Measurements from ENCODE around the gene ARID5B.
"Not testable (repeated sequence)": the region's sequence is repeated elsewhere in the genome, so short reads cannot be mapped to it uniquely, and the experiment has no call there.

The ARID5B gene

DNA sequence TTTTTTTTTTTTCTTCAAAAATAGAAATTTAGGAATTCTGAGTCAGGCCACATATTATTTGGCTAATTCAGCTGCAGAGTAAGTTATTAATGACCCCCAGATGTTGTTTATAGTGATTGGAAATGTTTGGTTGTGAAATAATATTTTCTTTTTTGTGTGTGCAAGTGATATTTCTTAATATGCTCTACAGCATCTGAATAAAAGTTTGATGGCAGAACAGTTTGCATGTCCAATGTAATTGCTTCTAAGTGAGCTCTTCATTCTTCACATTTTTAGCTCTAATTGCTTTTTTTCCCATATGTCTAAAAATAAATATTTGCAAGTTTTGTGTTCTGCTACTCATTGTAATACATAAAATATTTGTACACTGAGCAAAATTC is 116.0 kb downstream of the ARID5B start:
- DNase-seq: no peak

DNA sequence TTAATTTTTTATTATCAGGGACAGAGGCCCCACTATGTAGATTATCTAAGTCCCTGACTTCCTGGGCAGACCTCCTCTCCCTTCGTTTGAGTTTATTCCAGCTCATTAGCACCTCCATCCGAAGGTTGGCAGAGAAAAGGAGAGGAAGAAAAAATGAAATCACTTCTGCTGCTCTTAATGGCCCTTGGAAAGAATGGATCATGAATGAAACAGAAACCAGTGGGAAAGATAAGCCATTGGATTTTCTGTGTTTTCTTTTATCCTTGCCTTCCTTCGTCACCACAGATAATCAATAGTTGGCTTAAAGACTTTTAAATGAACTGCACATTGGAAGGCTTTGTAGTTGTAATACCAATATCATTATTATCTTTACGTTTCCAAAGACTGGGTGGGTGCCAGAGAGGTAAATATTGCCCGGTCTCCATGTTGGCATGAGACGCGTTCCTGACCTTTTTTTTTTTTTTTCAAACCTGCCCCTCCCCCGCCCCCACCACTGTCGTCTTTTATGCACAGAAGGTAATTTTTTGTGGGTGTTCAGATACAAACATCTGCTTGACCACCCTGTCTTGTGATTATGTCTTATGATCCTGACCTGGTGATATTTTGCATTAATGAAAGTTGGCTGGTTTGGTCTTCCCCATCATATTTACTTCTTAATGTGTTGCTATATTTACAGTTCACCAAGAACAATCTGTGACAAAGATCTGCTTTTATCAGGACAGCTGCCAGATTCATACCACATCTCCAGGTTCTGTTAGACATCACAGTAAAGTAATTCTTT is 116.8 kb downstream of the ARID5B start:
- DNase-seq: no peak

DNA sequence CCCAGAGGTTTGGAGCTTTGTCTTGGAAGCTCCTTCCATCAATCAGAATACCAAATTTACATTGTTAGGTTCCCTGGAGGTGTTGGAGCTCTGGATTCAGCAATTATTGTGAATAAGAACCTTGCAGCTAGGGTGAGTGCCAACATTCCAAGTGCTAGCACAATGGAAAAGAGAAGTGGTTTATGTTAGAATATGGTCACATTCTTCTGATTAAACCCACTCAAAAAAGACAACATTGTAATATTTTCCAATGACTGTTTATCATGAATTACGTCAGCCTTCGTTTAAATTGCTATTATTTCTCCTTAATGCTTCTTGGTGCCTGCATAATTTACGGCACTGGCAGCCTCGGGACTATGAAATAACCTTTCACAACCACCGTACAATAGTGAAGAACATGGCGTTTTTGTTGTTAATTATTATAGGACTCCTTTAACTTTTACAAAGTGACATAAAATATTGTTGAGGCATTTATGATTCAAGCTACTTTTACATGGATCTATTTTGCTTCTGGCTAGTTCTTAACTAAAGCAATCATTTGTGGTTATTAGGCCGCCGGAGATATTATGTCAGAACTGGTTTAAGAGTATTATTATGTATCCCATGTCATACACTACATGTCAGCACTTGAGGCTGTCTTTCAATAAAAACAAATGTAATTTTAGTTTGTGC is 117.7 kb downstream of the ARID5B start:
- DNase-seq: peak; percentile 72

DNA sequence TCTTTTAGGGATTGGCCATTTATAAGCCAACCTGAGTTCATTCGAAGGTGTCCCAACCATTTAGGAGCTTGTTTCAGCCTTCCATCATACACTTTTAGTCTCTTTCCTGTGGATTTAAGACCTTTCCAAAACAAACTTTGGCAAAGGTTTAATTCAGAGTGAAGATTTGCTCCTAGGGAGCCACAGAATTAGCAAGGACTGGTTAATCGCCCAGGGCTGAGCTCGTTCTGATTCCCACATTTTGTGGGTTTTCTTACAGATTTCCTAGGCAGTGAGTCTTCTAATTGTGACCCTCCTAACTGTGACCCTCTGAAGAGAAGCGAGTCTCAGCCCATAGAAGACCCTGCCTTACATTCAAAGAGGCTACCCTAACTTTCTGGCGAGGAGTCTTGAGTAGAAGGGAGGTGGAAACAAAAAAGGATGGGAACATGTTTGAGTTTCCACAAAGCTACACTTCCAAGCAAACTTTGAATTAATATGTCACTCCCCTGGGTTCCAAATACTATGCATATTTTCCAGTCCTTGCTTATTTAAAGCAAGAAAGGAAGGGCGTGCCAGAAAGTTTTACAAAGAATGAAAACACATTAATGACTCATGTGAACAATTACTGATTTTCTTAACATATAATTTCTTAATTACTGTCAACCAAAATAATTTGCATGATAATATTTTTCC is 118.3 kb downstream of the ARID5B start:
- no peak for DNase-seq

DNA sequence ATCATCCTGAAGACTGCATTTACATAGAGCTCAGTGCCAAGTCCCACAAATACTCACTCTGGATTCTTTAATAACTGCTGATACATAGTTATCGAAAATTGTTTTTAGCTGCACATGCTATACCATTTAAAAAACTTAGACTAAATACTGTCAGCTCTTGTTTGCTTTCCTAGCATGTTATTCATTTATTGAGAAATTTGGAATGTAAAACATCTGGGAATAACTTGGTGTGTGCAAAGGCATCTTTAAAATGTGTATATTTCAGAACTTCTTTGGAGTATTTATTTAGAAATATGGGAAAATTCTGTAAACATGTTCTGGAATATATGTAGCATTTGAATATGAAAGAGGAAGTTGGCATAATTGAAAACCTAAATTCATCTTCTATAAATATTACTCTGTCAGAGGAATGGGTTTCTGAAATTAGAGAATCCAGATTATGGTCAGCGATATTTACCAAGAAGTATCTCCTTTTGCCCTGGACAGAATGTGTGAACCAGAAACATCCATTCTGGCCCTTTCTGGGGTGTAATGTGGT is 119.7 kb downstream of the ARID5B start:
- DNase-seq: peak; percentile 45

DNA sequence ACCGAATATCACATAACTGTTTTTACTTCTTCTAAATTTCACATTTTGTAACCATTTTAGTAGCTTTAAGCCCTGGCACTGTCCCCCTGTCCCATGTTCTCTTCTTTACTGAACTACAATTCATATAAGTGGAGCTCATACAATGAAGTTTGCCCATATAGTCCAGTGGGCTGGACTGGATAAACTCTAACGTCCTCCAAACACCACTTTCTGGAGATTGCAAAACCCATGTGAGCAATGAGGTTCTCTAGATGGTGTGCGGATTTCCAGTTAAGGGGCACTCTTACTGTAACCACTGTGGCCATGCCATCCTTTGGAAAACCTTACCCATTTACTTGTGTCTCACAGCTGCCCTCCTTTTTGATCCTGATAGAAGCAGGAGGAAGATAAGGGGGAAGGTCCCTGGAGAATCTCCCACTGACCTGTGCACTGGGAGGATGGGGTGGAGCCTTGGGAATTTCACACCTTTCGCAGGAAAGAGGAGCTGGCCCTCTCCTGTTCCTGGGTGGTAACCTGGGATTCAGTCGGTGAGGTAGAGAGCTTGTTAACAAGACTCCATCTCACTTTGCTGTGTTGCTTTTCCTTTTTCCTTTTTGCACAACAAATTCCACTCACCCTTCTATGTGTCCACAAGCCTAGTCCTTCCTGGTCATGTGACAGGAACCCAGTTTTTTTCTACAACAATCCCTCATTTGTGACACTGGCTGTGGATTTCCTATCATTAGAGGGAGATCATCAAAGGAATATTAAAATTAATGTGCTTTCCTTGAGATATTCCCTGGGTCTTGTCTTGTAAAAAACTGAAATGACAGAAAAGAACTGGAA is 120.7 kb downstream of the ARID5B start:
- no peak for DNase-seq

DNA sequence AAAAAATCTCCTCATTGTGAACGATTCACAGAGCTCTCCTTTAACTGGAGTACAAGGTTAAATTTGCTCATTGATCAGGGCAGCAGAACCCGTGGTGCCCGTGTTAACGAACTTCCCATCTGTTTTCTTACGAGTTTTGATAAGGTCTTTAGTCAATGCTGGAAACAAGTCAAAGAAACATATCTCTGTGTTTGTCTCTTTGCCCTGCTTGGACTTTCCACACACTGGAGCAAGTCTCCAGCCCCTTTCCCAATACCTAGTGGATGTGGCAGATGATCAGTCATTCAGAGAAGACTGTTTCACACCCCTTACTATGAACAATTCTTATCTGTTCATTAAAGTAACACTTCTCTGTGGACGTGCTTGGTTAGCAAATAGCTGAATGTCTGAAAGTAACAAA is 121.3 kb downstream of the ARID5B start:
- no peak for DNase-seq

DNA sequence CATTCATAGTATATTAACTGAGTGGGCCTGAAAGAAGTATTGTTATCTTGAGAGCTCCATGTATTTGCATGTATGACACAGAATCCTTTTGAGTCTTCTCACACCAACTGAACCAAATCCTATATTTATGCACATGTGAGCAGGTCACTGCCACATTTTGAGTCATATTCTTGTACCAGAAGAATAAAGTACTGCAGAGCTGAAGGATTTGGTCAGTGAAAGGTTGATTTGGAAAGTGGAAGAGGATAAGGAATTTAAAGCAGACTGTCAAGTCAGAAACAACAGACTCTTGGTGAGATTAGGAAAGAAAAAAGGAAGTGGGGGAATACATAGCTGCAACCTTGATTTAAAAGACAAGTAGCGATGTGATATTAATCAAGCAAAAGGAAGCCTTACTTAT is 121.8 kb downstream of the ARID5B start:
- peak; percentile 52 for DNase-seq

DNA sequence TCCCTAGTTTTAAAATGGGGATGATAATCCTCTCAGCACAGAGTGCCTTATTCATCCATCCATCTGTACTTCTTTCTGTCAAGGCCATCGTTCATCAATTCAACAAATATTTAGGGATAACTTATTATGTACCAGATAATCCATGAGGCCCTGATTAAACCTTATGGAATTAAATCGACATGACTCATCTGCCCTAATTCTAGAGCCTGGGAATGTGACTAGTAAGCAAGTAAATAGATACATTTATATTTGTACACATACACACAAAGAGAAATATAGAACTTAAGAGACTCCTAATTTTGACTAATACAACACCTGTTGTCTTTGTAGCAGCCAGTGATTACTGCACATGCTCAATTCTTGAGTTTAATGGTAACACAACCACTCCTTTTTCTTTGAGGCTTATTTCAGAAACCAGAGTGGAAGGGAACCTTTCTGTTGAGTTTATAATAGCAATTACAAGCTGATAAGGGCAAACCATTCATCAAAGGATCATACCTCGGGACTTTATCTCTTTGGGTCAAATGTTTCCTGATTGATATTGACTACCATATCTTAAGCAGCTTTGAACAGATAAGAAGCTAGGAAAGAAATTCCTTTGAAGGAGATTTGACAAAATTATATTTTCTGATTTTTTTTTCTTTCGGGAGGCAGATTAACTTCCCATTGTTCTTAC is 122.7 kb downstream of the ARID5B start:
- DNase-seq: no peak

DNA sequence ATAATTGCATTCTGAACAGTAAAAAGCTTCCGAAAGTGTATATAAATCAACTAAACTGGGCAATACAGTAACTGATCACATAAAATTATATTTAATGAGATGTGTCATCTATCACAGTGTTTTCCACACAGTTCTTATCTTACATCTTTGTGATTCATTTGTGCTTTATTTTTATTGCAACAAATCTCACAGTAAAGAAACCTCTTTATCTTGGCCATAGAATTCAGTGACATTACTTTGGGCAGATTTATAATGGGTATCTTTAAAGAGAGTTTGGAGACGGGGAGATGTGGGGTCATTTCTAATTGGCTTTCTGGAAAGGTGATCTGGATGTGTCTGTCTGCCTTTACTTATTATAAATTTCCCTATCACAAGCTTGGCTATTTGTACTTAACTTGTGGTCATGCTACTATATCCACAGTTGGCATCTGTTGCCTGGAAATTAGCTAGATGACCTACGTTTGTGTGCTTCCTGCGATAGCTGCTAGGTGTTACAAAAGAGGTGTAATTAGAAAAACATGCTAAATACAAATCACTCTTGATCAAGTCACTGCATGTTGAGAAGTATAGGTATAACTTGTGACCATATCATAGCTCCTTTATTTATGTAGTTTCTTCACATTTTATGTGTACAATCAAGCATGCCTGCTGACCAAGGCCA is 123.8 kb downstream of the ARID5B start:
- no peak for DNase-seq

DNA sequence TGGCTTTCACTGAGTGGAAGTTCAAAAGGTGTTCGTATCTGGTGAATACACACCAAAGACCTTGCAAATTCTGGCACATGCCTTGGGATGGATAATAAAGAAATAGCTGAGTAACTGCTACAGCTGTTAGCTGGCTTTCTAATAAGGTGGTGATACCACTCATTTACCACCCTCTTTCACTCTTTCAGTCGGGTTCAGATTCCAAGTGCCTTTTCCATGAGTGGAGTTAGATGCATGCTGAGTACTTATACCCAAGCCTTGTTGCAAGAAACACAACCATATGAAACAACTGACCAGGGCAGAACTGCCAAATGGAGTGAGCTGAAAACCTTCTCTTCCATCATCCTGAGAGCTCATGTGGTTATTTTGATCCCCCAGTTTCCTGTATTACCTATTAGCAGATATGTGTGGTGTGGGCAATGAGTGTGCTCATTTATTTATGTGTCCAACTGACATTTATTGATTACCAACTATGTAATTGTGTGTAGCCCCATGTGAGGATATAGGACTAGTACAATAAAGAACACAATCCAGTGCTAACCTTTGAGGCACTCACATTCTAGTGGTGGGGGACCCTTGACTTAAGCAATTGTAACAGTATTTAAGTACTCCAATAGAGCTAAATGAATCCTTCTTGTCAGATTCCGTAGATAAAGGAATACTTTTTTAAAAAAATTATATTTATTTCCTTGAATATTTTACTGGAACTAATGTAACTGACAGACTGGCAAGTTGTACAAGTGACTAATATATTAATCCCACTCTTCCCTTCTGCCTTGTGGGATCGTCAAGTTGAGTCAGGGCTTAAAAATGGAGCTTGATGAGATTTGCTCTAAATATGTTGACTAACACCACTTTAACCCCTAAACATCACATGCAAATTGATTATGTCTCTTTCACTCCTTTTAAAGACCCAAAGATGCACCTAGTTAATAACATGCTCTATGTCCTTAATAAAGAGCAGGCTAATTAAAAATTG is 124.7 kb downstream of the ARID5B start:
- no peak for DNase-seq

DNA sequence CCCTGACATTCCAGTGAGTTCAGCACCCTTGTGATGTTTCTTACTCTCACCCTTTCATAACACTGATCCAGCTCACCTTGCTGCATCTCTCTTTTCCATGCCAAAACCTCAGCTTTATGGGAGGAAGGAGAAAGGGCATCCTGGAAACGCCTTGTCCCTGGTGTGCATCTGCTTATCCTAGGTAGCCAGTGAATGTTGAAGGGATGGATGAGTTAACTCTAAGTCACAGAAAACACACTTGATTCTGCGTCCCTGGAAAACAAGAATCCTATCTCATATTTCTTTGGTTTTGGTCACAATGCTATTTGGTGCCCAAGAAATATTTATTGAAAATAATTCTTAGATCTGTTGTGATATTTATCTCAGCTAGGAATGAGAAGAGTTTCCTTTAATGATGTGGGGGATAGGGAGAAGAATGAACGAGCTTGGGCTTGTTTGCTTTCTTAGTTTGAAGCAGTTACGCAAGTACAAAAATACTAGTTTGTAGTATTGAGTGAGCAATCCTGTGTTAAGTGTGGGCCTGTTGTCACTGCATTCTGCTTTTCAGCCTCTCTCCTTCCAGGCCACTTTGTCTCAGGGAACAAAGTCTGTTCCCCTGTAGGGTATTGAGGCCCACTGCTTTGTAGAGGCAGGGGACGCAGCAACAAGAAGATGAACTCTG is 126.5 kb downstream of the ARID5B start:
- no peak for DNase-seq

DNA sequence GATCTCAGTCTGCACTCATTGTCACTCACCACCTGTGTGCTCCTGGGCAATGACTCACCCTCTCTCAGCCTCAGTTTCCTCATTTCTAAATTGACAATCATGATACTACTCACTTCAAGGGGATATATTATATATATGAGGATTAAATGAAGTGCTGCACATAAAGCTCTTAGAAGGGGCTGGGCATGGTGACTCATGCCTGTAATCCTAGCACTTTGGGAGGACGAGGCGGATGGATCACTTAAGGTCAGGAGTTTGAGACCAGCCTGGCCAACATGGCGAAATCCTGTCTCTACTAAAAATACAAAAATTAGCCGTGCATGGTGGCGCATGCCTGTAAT is 127.0 kb downstream of the ARID5B start:
- DNase-seq: not testable (repeated sequence)

DNA sequence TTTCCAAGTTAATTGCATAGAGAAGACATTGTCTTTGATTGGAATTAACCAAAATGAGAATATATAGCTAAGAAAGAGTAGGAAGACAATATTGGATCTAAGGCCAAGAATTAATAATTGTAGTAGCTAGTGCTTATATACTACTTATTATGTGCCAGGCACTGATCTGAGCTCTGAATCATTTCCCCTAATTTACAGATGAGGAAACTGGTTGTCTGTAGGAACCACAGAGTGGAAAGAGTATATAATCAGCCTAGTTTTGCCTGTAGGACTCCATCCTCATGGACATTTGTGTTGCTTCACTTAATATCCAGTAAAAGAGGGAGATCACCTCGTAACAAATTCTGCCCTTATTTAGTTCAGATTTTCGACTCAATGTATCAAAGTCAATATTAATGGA is 127.9 kb downstream of the ARID5B start:
- DNase-seq: peak; percentile 50

DNA sequence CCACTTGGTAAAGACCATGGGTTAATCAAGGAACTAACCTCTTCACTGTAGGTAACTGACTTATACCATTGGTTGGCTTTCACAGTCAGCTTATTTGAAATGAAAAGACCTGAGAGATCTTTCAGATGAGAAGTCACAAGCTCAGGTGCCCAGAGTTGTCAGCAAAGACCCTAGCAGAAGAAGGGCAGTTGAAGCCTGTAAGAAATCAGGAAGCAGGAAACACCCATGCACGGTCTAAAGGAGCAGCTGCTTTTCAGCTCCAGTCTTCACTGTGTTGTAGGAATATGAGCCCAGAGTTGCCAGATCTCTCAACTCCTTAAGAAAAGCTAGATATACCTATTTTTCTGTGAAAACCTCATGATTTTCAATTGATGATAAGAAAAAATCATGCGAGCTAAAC is 130.0 kb downstream of the ARID5B start:
- DNase-seq: no peak

DNA sequence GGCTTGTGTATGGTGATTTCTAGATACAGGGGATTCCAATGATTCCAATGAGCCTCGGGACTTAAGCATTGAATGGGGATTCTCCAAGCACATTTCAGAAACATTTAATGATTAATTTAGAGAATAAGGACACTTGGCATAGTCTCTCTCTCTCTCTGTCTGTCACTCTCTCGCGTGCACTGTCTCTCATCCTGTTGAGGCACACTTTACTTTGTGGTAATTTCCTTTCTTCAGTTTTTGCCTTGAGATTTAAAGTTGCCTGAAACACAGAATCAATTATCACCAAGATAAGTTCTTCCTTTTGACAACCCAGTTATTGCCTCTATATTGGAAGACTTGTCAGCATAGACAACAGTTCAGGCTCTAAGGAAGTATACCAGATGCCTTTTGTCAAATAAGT is 131.6 kb downstream of the ARID5B start:
- DNase-seq: no peak

DNA sequence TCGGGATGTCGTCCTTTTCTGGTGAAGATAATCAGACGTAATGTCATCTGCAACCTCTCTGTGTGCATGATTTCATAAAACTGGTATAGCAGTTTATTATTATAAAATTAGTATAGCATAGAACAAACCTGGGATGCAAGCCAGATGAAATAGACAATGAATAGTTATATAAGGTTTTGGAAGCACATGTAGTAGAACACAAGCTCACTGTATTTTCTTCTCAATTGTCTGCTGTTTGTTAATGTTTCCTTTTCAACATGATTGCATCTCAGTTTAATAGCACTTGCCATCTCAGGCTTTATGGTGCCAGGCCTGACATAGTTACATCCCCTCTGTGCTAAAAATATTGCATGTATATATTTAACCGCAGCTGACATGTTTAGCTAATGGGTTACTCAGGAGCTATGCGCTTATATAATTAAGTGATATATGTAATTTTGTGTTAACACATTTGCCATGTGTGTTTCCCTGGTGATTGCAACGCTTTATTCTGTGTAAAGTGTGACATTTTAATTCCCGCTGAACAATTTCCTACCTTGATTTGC is 132.7 kb downstream of the ARID5B start:
- DNase-seq: no peak

DNA sequence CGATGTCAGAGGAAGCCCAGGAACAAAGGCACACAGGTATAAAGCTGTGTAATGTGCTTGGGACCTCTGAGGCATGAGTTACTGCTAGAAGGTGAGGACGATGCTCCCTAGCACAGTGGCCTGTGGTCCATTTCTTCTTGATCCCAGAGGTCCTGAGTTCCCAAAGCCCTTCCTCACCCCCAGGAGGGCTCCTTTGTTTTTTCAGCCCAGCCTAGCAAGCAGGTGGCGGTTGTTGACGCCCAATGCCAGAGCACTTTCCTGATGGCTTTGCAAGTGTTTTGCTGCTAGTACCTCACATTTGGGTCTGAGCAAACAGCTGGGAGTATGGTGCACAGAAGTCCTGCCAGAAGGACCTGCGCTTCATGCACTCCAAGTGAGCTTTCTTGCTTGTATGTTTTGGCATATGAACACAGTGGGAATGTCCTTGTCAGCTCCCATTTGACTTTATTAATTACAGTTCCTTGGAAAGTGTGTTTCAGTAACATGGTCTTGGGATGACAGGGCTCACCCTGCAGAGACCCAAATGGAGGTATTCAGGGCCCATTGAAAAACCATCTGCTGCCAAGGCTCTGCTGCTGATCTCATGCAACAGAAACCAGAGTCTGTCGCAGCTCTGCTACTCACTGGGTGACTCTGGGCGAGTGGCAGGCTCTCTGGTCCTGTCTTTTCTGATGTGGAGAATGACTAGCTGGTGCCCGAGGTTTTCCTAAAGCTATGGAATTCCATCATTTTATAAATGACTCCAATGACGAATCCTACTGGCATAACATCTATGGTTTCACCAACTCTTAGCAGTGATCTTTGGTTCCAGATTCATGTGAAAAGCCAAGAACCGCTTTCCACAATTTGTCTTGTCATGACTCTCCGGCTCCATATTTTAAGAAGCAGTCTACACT is 134.9 kb downstream of the ARID5B start:
- DNase-seq: no peak

All from inflammatory macrophage treated with lipopolysaccharide for 4 hours (primary cell).